ENCODE data around the gene CAP1.

DNA sequence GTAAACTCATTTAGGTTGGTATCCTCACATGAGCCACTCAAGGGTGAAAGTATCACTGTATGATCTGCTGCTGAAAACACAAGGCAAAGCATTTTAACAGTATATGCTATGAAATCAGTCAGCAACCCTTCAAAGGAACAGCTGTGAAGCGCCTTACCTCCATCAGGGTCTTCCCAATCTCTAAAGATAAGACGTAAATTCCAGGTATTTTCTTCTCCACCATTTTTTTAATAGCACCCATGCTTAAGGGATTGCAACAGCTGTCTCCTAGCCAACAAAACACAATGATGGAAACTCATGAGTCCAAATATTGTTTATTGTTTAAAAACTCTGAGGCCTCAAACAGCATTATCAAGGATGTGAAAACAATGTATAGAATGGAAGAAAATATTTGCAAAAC is 51.7 kb downstream of the CAP1 start:
- TF ChIP-seq CTCF (IDR thresholded peaks at IDR 0.05), result no peak
- TF ChIP-seq ZFX (IDR thresholded peaks at IDR 0.05; ENCODE audit: borderline replicate concordance), result no peak
